ENCODE results near the gene TOX3. TPM values are rescaled to one million over a fixed set of nuclear protein-coding genes. Genes with fewer than 3 reads are reported as not detected.

The TOX3 gene
- total and polyA plus RNA-seq, 2 experiments from 2014 or later = 9.8 to 15.6 TPM

DNA sequence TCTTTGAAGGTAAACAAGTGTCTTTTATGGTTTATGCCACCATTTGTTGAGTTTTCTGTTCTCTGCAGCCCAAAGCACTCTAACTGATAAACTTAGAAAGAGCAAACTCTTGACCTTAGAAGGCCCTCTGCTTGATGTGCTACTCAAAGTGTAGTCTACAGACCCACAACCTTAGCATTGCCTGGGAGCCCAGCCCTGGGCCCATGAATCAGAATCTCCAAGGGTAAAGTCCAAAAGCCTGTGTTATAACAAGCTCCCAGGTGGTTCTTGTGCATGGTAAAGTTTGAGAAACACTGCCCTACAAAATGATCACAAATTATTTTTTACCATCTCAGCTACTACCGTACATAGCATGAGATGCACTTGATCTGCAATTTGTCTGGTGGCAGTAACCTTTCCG, 6.0 kb downstream of the TOX3 start (continued):
- TF ChIP-seq, protein P1, sequence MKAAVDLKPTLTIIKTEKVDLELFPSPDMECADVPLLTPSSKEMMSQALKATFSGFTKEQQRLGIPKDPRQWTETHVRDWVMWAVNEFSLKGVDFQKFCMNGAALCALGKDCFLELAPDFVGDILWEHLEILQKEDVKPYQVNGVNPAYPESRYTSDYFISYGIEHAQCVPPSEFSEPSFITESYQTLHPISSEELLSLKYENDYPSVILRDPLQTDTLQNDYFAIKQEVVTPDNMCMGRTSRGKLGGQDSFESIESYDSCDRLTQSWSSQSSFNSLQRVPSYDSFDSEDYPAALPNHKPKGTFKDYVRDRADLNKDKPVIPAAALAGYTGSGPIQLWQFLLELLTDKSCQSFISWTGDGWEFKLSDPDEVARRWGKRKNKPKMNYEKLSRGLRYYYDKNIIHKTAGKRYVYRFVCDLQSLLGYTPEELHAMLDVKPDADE (IDR thresholded peaks at IDR 0.05) = no peak
- no peak for TF ChIP-seq CREB1 (CRISPR knock-in tag; IDR thresholded peaks at IDR 0.05; ENCODE audit: low read depth)
- TF ChIP-seq, protein P2, sequence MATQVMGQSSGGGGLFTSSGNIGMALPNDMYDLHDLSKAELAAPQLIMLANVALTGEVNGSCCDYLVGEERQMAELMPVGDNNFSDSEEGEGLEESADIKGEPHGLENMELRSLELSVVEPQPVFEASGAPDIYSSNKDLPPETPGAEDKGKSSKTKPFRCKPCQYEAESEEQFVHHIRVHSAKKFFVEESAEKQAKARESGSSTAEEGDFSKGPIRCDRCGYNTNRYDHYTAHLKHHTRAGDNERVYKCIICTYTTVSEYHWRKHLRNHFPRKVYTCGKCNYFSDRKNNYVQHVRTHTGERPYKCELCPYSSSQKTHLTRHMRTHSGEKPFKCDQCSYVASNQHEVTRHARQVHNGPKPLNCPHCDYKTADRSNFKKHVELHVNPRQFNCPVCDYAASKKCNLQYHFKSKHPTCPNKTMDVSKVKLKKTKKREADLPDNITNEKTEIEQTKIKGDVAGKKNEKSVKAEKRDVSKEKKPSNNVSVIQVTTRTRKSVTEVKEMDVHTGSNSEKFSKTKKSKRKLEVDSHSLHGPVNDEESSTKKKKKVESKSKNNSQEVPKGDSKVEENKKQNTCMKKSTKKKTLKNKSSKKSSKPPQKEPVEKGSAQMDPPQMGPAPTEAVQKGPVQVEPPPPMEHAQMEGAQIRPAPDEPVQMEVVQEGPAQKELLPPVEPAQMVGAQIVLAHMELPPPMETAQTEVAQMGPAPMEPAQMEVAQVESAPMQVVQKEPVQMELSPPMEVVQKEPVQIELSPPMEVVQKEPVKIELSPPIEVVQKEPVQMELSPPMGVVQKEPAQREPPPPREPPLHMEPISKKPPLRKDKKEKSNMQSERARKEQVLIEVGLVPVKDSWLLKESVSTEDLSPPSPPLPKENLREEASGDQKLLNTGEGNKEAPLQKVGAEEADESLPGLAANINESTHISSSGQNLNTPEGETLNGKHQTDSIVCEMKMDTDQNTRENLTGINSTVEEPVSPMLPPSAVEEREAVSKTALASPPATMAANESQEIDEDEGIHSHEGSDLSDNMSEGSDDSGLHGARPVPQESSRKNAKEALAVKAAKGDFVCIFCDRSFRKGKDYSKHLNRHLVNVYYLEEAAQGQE (IDR thresholded peaks at IDR 0.05; ENCODE audit: unreplicated experiment) = no peak
- no peak for TF ChIP-seq EZH2phosphoT487 (IDR thresholded peaks at IDR 0.05; ENCODE audit: unreplicated experiment)
- TF ChIP-seq, protein P3, sequence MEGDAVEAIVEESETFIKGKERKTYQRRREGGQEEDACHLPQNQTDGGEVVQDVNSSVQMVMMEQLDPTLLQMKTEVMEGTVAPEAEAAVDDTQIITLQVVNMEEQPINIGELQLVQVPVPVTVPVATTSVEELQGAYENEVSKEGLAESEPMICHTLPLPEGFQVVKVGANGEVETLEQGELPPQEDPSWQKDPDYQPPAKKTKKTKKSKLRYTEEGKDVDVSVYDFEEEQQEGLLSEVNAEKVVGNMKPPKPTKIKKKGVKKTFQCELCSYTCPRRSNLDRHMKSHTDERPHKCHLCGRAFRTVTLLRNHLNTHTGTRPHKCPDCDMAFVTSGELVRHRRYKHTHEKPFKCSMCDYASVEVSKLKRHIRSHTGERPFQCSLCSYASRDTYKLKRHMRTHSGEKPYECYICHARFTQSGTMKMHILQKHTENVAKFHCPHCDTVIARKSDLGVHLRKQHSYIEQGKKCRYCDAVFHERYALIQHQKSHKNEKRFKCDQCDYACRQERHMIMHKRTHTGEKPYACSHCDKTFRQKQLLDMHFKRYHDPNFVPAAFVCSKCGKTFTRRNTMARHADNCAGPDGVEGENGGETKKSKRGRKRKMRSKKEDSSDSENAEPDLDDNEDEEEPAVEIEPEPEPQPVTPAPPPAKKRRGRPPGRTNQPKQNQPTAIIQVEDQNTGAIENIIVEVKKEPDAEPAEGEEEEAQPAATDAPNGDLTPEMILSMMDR (conservative IDR thresholded peaks at IDR 0.05; ENCODE audit: low read depth in 2 of 2) = no peak
- TF ChIP-seq EZH2 (IDR thresholded peaks at IDR 0.05; ENCODE audit: low read depth, unreplicated experiment) = no peak
- no peak for TF ChIP-seq NANOG (IDR thresholded peaks at IDR 0.05; ENCODE audit: borderline replicate concordance)

DNA sequence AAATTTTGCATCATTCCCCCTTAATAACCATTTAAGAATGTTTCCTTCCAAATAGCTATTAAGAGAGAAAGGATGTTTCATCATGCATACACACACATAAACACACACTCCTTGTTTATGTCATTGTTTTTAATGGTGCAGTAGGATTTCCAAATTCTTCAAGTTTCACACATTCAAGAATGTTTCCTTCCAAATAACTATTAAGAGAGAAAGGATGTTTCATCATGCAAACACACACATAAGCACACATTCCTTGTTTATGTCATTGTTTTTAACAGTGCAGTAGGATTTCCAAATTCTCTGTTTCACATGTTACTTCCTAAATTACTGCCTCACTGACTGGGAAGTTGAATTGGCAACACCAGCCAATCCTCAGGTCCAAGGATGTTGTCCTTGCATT, 7.8 kb downstream of the TOX3 start:
- no peak overlapping the region for H3K4me3 Mint-ChIP-seq
- no peak overlapping the region for H3K27ac Mint-ChIP-seq
- H3K9me3 Mint-ChIP-seq = no peaks in the 10 kb centered on the region
- H3K36me3 Mint-ChIP-seq (ENCODE audit: low read depth) = peaks cover 13% of the 10 kb centered on the region; the same call in 1 of the 3 replicates
- peaks cover 17% of the 10 kb centered on the region for H3K4me1 Mint-ChIP-seq
- no peak for ATAC-seq
- H3K9me2 ChIP-seq (ENCODE audit: insufficient read depth) = peaks cover 20% of the 10 kb centered on the region; the same call in 1 of the 2 replicates
- H3K27me3 Mint-ChIP-seq (ENCODE audit: insufficient read depth, low read depth, poor library complexity) = no peaks in the 10 kb centered on the region
- no peak for DNase-seq (ENCODE audit: low spot score)
- H3K4me3 ChIP-seq = no peak overlapping the region
- peaks cover 7% of the 10 kb centered on the region for H3K4me1 ChIP-seq (ENCODE audit: insufficient read depth)
- H3K36me3 ChIP-seq (ENCODE audit: insufficient read depth) = no peaks in the 10 kb centered on the region
- peaks cover 97% of the 10 kb centered on the region for H3K79me2 ChIP-seq (replicated peaks; ENCODE audit: insufficient read depth)
- no peak overlapping the region for H3K27ac ChIP-seq (ENCODE audit: low read depth)
- H2AFZ ChIP-seq = no peak overlapping the region
- H3K27me3 ChIP-seq (ENCODE audit: insufficient read depth) = peaks cover 9% of the 10 kb centered on the region; the same call in 1 of the 2 replicates
- H3K4me2 ChIP-seq = no peak overlapping the region
- peaks cover 17% of the 10 kb centered on the region for H4K20me1 ChIP-seq (replicated peaks; ENCODE audit: insufficient read depth)
- H3F3A ChIP-seq (replicated peaks; ENCODE audit: low read depth) = no peaks in the 10 kb centered on the region
- no peak for TF ChIP-seq NANOG (IDR thresholded peaks at IDR 0.05; ENCODE audit: borderline replicate concordance)
- TF ChIP-seq JUNB (IDR thresholded peaks at IDR 0.05; ENCODE audit: unreplicated experiment) = no peak
- TF ChIP-seq, protein P1 (IDR thresholded peaks at IDR 0.05) = no peak
- no peak for TF ChIP-seq EZH2phosphoT487 (IDR thresholded peaks at IDR 0.05; ENCODE audit: unreplicated experiment)
- TF ChIP-seq ZNF331 (CRISPR knock-in tag; IDR thresholded peaks at IDR 0.05; ENCODE audit: low read depth) = no peak
- no peak for TF ChIP-seq EZH2 (IDR thresholded peaks at IDR 0.05; ENCODE audit: low read depth, unreplicated experiment)
- no peak for TF ChIP-seq STAT1 (IDR thresholded peaks at IDR 0.05; ENCODE audit: unreplicated experiment)
- TF ChIP-seq, protein P4, sequence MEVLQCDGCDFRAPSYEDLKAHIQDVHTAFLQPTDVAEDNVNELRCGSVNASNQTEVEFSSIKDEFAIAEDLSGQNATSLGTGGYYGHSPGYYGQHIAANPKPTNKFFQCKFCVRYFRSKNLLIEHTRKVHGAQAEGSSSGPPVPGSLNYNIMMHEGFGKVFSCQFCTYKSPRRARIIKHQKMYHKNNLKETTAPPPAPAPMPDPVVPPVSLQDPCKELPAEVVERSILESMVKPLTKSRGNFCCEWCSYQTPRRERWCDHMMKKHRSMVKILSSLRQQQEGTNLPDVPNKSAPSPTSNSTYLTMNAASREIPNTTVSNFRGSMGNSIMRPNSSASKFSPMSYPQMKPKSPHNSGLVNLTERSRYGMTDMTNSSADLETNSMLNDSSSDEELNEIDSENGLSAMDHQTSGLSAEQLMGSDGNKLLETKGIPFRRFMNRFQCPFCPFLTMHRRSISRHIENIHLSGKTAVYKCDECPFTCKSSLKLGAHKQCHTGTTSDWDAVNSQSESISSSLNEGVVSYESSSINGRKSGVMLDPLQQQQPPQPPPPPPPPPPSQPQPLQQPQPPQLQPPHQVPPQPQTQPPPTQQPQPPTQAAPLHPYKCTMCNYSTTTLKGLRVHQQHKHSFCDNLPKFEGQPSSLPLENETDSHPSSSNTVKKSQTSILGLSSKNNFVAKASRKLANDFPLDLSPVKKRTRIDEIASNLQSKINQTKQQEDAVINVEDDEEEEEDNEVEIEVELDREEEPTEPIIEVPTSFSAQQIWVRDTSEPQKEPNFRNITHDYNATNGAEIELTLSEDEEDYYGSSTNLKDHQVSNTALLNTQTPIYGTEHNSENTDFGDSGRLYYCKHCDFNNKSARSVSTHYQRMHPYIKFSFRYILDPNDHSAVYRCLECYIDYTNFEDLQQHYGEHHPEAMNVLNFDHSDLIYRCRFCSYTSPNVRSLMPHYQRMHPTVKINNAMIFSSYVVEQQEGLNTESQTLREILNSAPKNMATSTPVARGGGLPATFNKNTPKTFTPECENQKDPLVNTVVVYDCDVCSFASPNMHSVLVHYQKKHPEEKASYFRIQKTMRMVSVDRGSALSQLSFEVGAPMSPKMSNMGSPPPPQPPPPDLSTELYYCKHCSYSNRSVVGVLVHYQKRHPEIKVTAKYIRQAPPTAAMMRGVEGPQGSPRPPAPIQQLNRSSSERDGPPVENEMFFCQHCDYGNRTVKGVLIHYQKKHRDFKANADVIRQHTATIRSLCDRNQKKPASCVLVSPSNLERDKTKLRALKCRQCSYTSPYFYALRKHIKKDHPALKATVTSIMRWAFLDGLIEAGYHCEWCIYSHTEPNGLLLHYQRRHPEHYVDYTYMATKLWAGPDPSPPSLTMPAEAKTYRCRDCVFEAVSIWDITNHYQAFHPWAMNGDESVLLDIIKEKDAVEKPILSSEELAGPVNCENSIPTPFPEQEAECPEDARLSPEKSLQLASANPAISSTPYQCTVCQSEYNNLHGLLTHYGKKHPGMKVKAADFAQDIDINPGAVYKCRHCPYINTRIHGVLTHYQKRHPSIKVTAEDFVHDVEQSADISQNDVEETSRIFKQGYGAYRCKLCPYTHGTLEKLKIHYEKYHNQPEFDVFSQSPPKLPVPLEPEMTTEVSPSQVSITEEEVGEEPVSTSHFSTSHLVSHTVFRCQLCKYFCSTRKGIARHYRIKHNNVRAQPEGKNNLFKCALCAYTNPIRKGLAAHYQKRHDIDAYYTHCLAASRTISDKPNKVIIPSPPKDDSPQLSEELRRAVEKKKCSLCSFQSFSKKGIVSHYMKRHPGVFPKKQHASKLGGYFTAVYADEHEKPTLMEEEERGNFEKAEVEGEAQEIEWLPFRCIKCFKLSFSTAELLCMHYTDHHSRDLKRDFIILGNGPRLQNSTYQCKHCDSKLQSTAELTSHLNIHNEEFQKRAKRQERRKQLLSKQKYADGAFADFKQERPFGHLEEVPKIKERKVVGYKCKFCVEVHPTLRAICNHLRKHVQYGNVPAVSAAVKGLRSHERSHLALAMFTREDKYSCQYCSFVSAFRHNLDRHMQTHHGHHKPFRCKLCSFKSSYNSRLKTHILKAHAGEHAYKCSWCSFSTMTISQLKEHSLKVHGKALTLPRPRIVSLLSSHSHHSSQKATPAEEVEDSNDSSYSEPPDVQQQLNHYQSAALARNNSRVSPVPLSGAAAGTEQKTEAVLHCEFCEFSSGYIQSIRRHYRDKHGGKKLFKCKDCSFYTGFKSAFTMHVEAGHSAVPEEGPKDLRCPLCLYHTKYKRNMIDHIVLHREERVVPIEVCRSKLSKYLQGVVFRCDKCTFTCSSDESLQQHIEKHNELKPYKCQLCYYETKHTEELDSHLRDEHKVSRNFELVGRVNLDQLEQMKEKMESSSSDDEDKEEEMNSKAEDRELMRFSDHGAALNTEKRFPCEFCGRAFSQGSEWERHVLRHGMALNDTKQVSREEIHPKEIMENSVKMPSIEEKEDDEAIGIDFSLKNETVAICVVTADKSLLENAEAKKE (CRISPR knock-in tag; IDR thresholded peaks at IDR 0.05) = no peak
